Tibial nerve (tissue), 4 donors: Measurements from ENCODE around the gene EMC9. TPM values are rescaled to one million over a fixed set of nuclear protein-coding genes. Genes with fewer than 3 reads are reported as not detected.
A peak's percentile ranks its signal among the peaks of the same experiment; 100 is the strongest.

Experiments used
- DNase-seq, 2 donors: peaks; one replicate each; pipeline ENCODE4 v3.0.0-alpha.2; 2019; ENCODE audit warnings: low spot score in 2 of 2
- H3K27ac ChIP-seq, 4 donors: fragments of 200-600 bp; sonication (generic) in 3 of 4; one replicate each; pipeline ENCODE4 v1.5.1; 2017 to 2019; ENCODE audit warnings: mild to moderate bottlenecking in 1 of 4
- H3K27me3 ChIP-seq, 2 donors: fragments of 200-600 bp; sonication (generic) in 1 of 2; one replicate each; pipeline versions ENCODE4 v1.5.1 to v1.6.0; 2017 to 2019
- H3K36me3 ChIP-seq, 3 donors: fragments of 200-600 bp; sonication (generic); one replicate each; pipeline ENCODE4 v1.5.1; 2018 to 2019
- H3K4me1 ChIP-seq, 4 donors: fragments of 200-600 bp; sonication (generic) in 3 of 4; one replicate each; pipeline ENCODE4 v1.5.1; 2017 to 2019
- H3K4me3 ChIP-seq, 4 donors: fragments of 200-600 bp; sonication (generic) in 3 of 4; one replicate each; pipeline ENCODE4 v1.5.1; 2017 to 2019; ENCODE audit warnings: mild to moderate bottlenecking in 1 of 4, moderate library complexity in 1 of 4
- H3K9me3 ChIP-seq, 4 donors: fragments of 200-600 bp; sonication (generic) in 3 of 4; one replicate each; pipeline ENCODE4 v1.5.1; 2017 to 2019
- CTCF ChIP-seq, 5 experiments: fragments of 200-600 bp in 3 of 5; fragments of 450-650 bp in 2 of 5; sonication (generic) in 3 of 5; IDR thresholded peaks; one replicate each; pipeline ENCODE4 v1.5.1; 2016 to 2019; ENCODE audit warnings: antibody characterized with exemption in 5 of 5, mild to moderate bottlenecking in 3 of 5, moderate library complexity in 2 of 5
- EP300 ChIP-seq, 2 donors: sonication (generic); formaldehyde crosslinking; IDR thresholded peaks; one replicate each; pipeline ENCODE4 v1.6.1; 2017; ENCODE audit warnings: antibody characterized with exemption in 2 of 2, mild to moderate bottlenecking in 1 of 2
- POLR2A ChIP-seq, 2 donors: fragments of 450-650 bp; IDR thresholded peaks; one replicate each; pipeline ENCODE4 v1.6.1; 2017; ENCODE audit warnings: antibody characterized with exemption in 2 of 2, mild to moderate bottlenecking in 2 of 2, moderate library complexity in 2 of 2
- WGBS, 2 donors: methylation state at CpG; one replicate each; pipeline ENCODE4 v1.1.5; 2018; 5-methylcytosine and 5-hydroxymethylcytosine counted together
- total RNA-seq, 4 donors: library from RNA; depleted of rRNA; stranded (reverse); fragments of >200 nt; gene quantifications; one replicate each; pipeline ENCODE4 v1.1.0, GENCODE V29; 2016

The EMC9 gene
- total RNA-seq, 4 donors from 2014 or later: 9.2 to 22.7 (median 14.4) TPM

GRCh38 chr14:24139272-24139934, 2.0 kb downstream of the EMC9 start:
- Histone ChIP-seq H3K4me1 (peaks cover 0 to 75% (median 32%) of the 10 kb centered on the region in 4 donors), H3K27ac (peak overlapping the region in 3 of 4 donors; percentile 89 to 97 (median 91)), H3K4me3 (no peak overlapping the region), H3K36me3 (peaks cover 0 to 30% (median 14%) of the 10 kb centered on the region in 3 donors), H3K27me3 (no peaks in the 10 kb centered on the region), H3K9me3 (no peaks in the 10 kb centered on the region)
- no peak for DNase-seq
- no peak for TF ChIP-seq CTCF (IDR thresholded peaks at IDR 0.05)
- no peak for TF ChIP-seq EP300 (IDR thresholded peaks at IDR 0.05)
- no peak for TF ChIP-seq POLR2A (IDR thresholded peaks at IDR 0.05)
- WGBS, 2 donors: 82 to 83% methylated on average over 9 of the region's 9 CpGs

GRCh38 chr14:24138396-24139271, 2.8 kb downstream of the EMC9 start:
- TF ChIP-seq EP300 (IDR thresholded peaks at IDR 0.05): no peak
- no peak for TF ChIP-seq POLR2A (IDR thresholded peaks at IDR 0.05)
- TF ChIP-seq CTCF (IDR thresholded peaks at IDR 0.05): no peak
- peaks cover 0 to 67% (median 32%) of the 10 kb centered on the region in 4 donors for H3K4me1 ChIP-seq
- 60 to 70% methylated on average over 13 of the region's 13 CpGs for WGBS, 2 donors
- no peak for DNase-seq
- H3K4me3 ChIP-seq: no peak overlapping the region
- peaks cover 0 to 25% (median 14%) of the 10 kb centered on the region in 3 donors for H3K36me3 ChIP-seq
- H3K27ac ChIP-seq: peak overlapping the region in 2 of 4 donors; percentile 91 to 97
- no peaks in the 10 kb centered on the region for H3K9me3 ChIP-seq
- H3K27me3 ChIP-seq: no peaks in the 10 kb centered on the region

GRCh38 chr14:24137529-24138395, 3.6 kb downstream of the EMC9 start:
- no peak for TF ChIP-seq CTCF (IDR thresholded peaks at IDR 0.05)
- no peak for TF ChIP-seq EP300 (IDR thresholded peaks at IDR 0.05)
- no peak for TF ChIP-seq POLR2A (IDR thresholded peaks at IDR 0.05)
- no peak for DNase-seq
- WGBS, 2 donors: 78 to 82% methylated on average over 8 of the region's 8 CpGs
- H3K4me1 ChIP-seq: peaks cover 0 to 60% (median 32%) of the 10 kb centered on the region in 4 donors
- no peaks in the 10 kb centered on the region for H3K9me3 ChIP-seq
- peaks cover 0 to 24% (median 14%) of the 10 kb centered on the region in 3 donors for H3K36me3 ChIP-seq
- H3K27me3 ChIP-seq: no peaks in the 10 kb centered on the region
- peak overlapping the region in 2 of 4 donors; percentile 97 to 98 for H3K27ac ChIP-seq
- no peak overlapping the region for H3K4me3 ChIP-seq

- 37 to 38% methylated on average over 12 to 13 of the region's 13 CpGs for WGBS, 2 donors
- Histone ChIP-seq H3K4me3 (peak overlapping the region; percentile 76 to 97 (median 84)), H3K4me1 (peaks cover 0 to 52% (median 29%) of the 10 kb centered on the region in 4 donors), H3K9me3 (no peaks in the 10 kb centered on the region), H3K27ac (peak overlapping the region; percentile 89 to 99 (median 98)), H3K36me3 (peaks cover 0 to 31% (median 14%) of the 10 kb centered on the region in 3 donors), H3K27me3 (no peaks in the 10 kb centered on the region)
- no peak for TF ChIP-seq POLR2A (IDR thresholded peaks at IDR 0.05)
- TF ChIP-seq CTCF (IDR thresholded peaks at IDR 0.05): no peak
- no peak for TF ChIP-seq EP300 (IDR thresholded peaks at IDR 0.05)
- DNase-seq: no peak
Observed at GRCh38 chr14:24136684-24137528, 4.5 kb downstream of the EMC9 start.
